Pancreas (tissue), 10 donors: ENCODE measurements around the gene ZMYND8. TPM values are rescaled to one million over a fixed set of nuclear protein-coding genes. Genes with fewer than 3 reads are reported as not detected.
"Not testable (repeated sequence)": the region's sequence is repeated elsewhere in the genome, so short reads cannot be mapped to it uniquely, and the experiment has no call there.

Source experiments
- ATAC-seq, 4 donors: fragments of 200-7000 bp; cut with Tn5 transposase; one replicate each; pipeline versions ENCODE4 v1.8.0 to v1.9.1; 2020; ENCODE audit warnings: mild to moderate bottlenecking in 4 of 4, moderate library complexity in 4 of 4
- DNase-seq, 6 donors: peaks; one replicate each; pipeline ENCODE4 v3.0.0-alpha.2; 2020
- FAIRE-seq: peaks from 2 replicates; lab custom pipeline; 2012; peaks lifted over from hg19 to GRCh38; lab: Jason Lieb, UNC
- H3K27ac ChIP-seq, 4 donors: fragments of 200-600 bp; sonication (generic); 1 replicate in 3 of 4; 2 replicates in 1 of 4; pipeline versions ENCODE4 v1.5.0 to v1.8.0; 2020
- H3K27me3 ChIP-seq, 4 donors: fragments of 200-600 bp; one replicate each; pipeline ENCODE4 v1.8.0; 2021
- H3K36me3 ChIP-seq, 3 donors: fragments of 200-600 bp; sonication (generic) in 1 of 3; one replicate each; pipeline versions ENCODE4 v1.5.0 to v1.8.0; 2020 to 2021
- H3K4me1 ChIP-seq, 3 donors: fragments of 200-600 bp; one replicate each; pipeline ENCODE4 v1.8.0; 2021
- H3K4me3 ChIP-seq, 4 donors: fragments of 200-600 bp; sonication (generic) in 2 of 4; one replicate each; pipeline versions ENCODE4 v1.5.0 to v1.8.0; 2020 to 2021
- H3K9me3 ChIP-seq, 4 donors: fragments of 200-600 bp; one replicate each; pipeline ENCODE4 v1.8.0; 2021
- CTCF ChIP-seq, 4 donors: fragments of 200-600 bp; sonication (generic) in 3 of 4; IDR thresholded peaks; one replicate each; pipeline versions ENCODE4 v1.5.0 to v1.8.0; 2021; ENCODE audit warnings: antibody characterized with exemption in 4 of 4
- WGBS, 2 donors: extraction: QIAGEN DNeasy Blood & Tissue Kit; methylation state at CpG; one replicate each; pipeline ENCODE4 v1.1.7; 2013; 5-methylcytosine and 5-hydroxymethylcytosine counted together
- intact Hi-C, 3 donors: fragments of 100-400 bp; cut with DNase I; formaldehyde crosslinking; loops; one replicate each; pipeline versions ENCODE4 v1.11.1 to v1.14.2; 2022
- polyA plus RNA-seq, 2 donors: library from polyadenylated mRNA; stranded (reverse); fragments of 200-250 nt; gene quantifications; one replicate each; pipeline ENCODE4 v1.2.3, GENCODE V29; 2013
- total RNA-seq, 6 donors: library from RNA; stranded (reverse); fragmentation: NEBNext Ultra II Directional in 4 of 6; extraction: Animal tissue kit (Norgen Biotek cat#: 25700) in 4 of 6; gene quantifications; one replicate each; pipeline versions ENCODE4 v1.2.1 to v1.2.4, GENCODE V29; 2021 to 2023
- donor health status: healthy with polysubstance abuse.
- donor health status: DM: no; HTN: no; CAD: no; lungs with moderate emphysema.
- donor health status: DM: no; HTN: no; CAD: no.
- donor health status: control.
- donor health status: control.
- donor health status: Bipolar disorder and iron deficiency.
- donor health status: DM: yes; HTN: yes; CAD: no.
- donor health status: DM: no; HTN: no; CAD: no.
- donor health status: DM: no; HTN: no; CAD: no.
- donor health status: DM: yes; HTN: yes; CAD: no.

Gene ZMYND8
- total and polyA plus RNA-seq, 8 donors, result 10.8 to 25.6 (median 17.2) TPM

DNA sequence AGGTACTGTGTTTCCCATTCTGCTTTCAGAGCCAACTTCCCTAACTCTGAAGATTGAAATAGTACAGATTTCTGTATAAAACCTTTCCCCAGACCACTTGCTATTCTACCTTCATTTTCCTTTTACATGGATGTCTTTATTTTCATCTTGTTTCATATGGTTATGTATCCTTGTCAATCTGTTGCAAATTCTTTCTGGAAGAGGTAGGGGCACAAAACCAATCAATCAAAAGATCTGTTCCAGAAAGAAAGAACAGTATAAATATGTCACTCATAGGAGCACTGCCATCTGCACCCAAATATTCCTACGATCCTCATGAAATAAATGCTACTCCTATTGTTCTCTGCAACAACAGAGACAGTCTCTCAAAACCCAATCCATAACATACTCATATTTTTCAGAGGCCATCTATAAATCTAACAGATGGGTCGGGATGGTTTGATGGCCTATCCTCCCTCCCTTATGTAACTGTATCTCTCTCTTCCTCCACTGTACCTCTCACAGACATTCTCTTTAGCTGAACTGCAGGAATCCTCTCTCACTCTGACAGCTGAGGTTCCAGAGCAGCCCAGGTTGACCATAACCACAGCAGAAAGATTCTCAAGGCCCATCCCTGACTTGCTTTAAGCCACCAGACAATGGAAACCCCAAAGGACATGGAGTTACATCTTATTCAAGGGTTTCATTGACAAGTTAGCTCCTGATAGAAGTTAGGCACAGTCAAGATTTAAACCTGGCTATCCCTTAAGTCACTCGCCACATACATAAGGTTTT lies 112.8 kb downstream of the ZMYND8 start:
- Histone ChIP-seq H3K4me3 (no peak overlapping the region), H3K4me1 (peaks cover 0 to 5% (median 5%) of the 10 kb centered on the region in 3 donors), H3K27me3 (no peaks in the 10 kb centered on the region), H3K36me3 (peaks cover 0 to 31% (median 8%) of the 10 kb centered on the region in 3 donors), H3K9me3 (no peaks in the 10 kb centered on the region), H3K27ac (no peak overlapping the region)
- FAIRE-seq (no peak), ATAC-seq (no peak), DNase-seq (no peak)
- TF ChIP-seq CTCF (IDR thresholded peaks at IDR 0.05), result no peak
- 90 to 93% methylated on average over 3 of the region's 3 CpGs for WGBS, 2 donors
- intact Hi-C loops, result no loop called here

DNA sequence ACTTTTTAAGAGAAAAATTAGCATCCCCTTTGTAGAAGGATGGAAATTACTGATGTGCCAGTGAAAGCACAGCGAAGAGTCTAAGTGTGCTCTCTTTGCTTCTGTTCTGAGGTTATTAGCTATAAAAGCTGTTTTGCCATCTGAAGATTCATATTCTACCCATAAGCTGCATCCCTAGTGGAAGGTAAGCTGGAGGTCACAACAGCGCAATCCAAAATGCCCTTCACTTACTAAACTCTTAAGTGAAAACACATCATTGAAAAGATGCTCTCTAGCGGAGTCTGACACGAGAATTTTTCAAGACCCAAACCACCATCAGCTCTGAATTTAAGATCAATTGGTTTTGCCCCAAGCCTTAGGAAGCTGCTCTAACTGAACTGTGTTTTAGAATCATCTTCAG lies 113.5 kb downstream of the ZMYND8 start:
- no peak for ATAC-seq
- H3K4me1 ChIP-seq, result peaks cover 0 to 5% (median 5%) of the 10 kb centered on the region in 3 donors
- WGBS, 2 donors, result 95 to 97% methylated on average over 4 of the region's 4 CpGs
- H3K9me3 ChIP-seq, result no peaks in the 10 kb centered on the region
- H3K27ac ChIP-seq, result no peak overlapping the region
- peaks cover 0 to 31% (median 10%) of the 10 kb centered on the region in 3 donors for H3K36me3 ChIP-seq
- DNase-seq, result no peak
- no peak overlapping the region for H3K4me3 ChIP-seq
- no peak for FAIRE-seq
- no peaks in the 10 kb centered on the region for H3K27me3 ChIP-seq
- TF ChIP-seq CTCF (IDR thresholded peaks at IDR 0.05), result no peak
- intact Hi-C loops, result no loop called here

GRCh38 chr20:47241345-47241781 lies 115.1 kb downstream of the ZMYND8 start:
- no peak for FAIRE-seq
- ATAC-seq, result peak in 3 of 4 donors; percentile 20 to 55 (median 51)
- DNase-seq, result no peak
- H3K27ac ChIP-seq, result no peak overlapping the region
- no peaks in the 10 kb centered on the region for H3K9me3 ChIP-seq
- intact Hi-C loops, result no loop called here
- 91 to 93% methylated on average over 8 of the region's 8 CpGs for WGBS, 2 donors
- H3K4me3 ChIP-seq, result no peak overlapping the region
- TF ChIP-seq CTCF (IDR thresholded peaks at IDR 0.05), result no peak
- no peaks in the 10 kb centered on the region for H3K27me3 ChIP-seq
- peaks cover 0 to 5% (median 5%) of the 10 kb centered on the region in 3 donors for H3K4me1 ChIP-seq
- peaks cover 0 to 34% (median 11%) of the 10 kb centered on the region in 3 donors for H3K36me3 ChIP-seq

DNA sequence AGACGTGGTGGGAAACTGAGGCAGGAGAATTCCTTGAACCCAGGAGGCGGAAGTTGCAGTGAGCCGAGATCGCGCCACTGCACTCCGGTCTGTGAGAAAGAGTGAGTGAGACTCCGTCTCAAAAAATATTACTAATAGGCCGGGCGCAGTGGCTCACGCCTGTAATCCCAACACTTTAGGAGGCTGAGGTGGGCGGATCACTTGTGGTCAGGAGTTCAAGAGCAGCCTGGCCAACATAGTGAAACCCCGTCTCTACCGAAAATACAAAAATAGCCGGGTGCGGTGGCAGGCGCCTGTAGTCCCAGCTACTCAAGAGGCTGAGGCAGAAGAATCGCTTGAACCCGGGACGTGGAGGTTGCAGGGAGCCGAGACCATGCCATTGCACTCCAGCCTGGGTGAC lies 116.4 kb downstream of the ZMYND8 start:
- 97 to 98% methylated on average over 20 of the region's 20 CpGs for WGBS, 2 donors
- FAIRE-seq, DNase-seq, ATAC-seq, H3K9me3 ChIP-seq, intact Hi-C loops, H3K27me3 ChIP-seq, H3K27ac ChIP-seq, H3K4me3 ChIP-seq, H3K4me1 ChIP-seq: not testable (repeated sequence)
- H3K36me3 ChIP-seq, result peaks cover 0 to 33% (median 7%) of the 10 kb centered on the region in 3 donors

GRCh38 chr20:47239719-47240067 lies 116.8 kb downstream of the ZMYND8 start:
- intact Hi-C loops, result no loop called here
- H3K27me3 ChIP-seq, result no peaks in the 10 kb centered on the region
- ATAC-seq (no peak), FAIRE-seq (no peak), DNase-seq (no peak)
- peaks cover 0 to 5% (median 5%) of the 10 kb centered on the region in 3 donors for H3K4me1 ChIP-seq
- H3K36me3 ChIP-seq, result peaks cover 0 to 36% (median 7%) of the 10 kb centered on the region in 3 donors
- 94 to 95% methylated on average over 6 of the region's 6 CpGs for WGBS, 2 donors
- H3K4me3 ChIP-seq, result no peak overlapping the region
- H3K9me3 ChIP-seq, result no peaks in the 10 kb centered on the region
- no peak for TF ChIP-seq CTCF (IDR thresholded peaks at IDR 0.05)
- no peak overlapping the region for H3K27ac ChIP-seq
